GM19372 (cell line): Measurements from ENCODE around the gene CNPY2.
A peak's percentile ranks its signal among the peaks of the same experiment; 100 is the strongest.
"Not testable (repeated sequence)": the region's sequence is repeated elsewhere in the genome, so short reads cannot be mapped to it uniquely, and the experiment has no call there.

ENCODE experiments used
- ATAC-seq: cut with Tn5 transposase; IDR thresholded peaks from one replicate; pipeline ENCODE4 v1.9.1; 2021; ENCODE audit warnings: mild to moderate bottlenecking, low read depth, moderate library complexity; ENCODE audit not compliant: unreplicated experiment

Gene CNPY2

GRCh38 chr12:56299308-56299852, 16.4 kb downstream of the CNPY2 start:
- no peak for ATAC-seq

DNA sequence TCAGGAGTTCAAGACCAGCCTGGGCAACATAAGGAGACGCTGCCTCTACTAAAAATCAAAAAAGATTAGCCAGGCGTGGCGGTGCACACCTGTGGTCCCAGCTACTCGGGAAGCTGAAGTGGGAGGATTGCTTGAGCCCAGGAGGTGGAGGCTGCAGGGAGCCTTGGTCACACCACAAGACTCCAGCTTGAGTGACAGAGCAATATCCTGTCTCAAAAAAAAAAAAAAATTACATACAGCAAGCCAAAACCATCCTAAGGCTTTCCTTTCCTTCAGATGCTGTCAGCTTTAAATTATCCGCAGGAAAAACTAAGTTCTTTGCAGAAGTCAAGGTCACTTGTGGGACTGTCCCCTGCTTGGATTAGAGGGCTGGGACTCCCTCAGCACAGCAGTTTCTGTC, 17.0 kb downstream of the CNPY2 start:
- ATAC-seq, result no peak

DNA sequence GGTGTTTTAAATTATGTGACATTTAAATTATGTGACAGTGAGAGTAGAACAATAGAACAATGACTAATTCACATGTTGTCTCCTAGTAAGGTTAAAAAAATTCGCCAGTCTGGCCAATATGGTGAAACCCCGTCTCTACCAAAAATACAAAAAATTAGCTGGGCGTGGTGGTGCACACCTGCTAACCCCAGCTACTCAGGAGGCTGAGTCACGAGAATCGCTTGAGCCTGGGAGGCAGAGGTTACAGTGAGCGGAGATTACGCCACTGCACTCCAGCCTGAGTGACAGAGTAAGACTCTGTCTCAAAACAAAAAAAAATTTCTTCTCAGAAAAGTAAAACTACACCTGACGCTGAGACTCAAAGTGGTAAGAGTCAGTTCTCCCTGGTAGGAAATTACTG, 18.4 kb downstream of the CNPY2 start:
- ATAC-seq, result no peak

DNA sequence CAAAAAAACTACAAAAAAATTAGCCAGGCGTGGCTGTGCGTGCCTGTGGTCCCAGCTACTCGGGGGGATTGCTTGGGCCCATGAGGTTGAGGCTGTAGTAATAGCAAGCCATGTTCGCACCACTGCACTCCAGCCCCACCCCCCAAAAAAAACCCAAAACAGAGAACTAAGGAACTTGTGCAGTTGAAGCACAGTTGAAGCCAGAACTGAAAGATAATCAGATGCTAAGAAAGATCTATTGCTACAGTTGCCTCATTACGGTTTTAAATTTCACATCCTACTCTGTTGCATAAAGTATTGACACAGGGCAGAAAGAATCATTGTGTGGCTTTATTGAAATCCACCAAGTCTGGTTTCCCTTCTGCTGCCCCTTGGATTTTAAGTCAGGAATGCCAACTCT, 19.5 kb downstream of the CNPY2 start:
- ATAC-seq, result no peak

DNA sequence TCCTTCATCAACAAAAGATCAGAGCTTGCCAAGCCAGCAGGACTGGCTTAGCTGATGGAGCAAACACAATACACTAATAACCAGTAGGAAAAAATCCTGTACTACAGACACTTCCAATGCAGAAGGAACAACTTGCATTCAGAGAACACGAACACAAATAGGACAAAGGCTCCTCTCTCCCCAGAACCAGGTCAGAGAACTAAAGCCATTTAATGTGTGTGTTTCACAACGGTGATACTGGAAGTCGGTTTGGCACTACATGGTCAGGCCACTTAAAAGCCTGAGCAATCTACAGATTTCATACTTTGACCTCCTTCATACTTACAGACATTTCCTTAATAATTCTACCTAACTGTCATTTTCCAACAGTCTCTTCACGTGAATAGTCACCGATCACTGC, 22.0 kb downstream of the CNPY2 start:
- no peak for ATAC-seq

DNA sequence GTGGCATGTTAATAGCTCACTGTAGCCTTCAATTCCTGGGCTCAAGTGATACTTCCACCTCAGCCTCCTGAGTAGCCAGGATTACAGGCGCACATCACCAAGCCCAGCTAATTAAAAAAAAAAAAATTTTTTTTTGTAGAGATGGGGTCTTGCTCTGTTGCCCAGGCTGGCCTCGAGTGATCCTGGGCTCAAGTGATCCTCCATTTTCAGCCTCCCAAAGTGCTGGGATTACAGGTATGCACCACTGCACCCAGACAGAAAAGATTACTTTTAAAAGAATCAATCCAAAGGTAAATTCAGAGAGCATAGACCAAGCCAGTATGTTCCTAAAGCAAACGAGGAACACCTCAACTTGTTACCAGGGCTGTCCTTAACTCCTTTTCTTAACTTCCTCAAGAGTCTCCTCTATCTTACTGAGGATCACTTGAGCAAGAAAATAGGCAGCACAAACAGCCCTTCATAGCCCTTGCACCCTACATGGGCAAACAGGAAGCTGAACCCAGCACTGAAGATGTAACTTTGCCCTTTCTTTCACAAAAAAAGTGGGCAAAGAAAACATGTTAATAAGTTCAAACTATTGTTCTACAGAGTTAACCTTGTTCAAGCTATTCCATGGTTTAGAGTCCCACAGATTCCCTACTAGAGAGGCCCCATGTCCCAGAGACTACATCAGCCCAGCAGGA, 26.9 kb downstream of the CNPY2 start:
- no peak for ATAC-seq

GRCh38 chr12:56286044-56286830, 29.6 kb downstream of the CNPY2 start:
- no peak for ATAC-seq

GRCh38 chr12:56284263-56284662, 31.5 kb downstream of the CNPY2 start:
- not testable (repeated sequence) for ATAC-seq

DNA sequence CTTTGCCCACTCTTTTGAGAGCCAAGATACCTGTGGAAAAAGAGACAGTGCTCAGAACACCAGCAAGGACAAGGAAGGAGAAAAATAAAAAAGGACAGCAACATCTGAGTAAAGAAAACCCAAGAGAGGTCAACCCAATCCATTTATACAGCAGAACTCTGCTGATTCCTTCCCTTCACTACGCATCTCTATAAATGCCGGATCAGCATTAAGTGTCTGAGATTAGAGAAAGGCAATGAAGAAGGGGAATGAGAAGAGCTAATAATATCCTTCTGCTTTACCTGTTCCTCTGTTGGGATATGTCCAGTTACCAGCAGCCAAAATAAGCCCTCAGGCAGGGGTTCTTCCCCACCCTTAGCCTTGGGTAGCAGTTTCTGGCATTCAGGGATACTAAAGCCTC, 33.2 kb downstream of the CNPY2 start:
- ATAC-seq, result no peak

DNA sequence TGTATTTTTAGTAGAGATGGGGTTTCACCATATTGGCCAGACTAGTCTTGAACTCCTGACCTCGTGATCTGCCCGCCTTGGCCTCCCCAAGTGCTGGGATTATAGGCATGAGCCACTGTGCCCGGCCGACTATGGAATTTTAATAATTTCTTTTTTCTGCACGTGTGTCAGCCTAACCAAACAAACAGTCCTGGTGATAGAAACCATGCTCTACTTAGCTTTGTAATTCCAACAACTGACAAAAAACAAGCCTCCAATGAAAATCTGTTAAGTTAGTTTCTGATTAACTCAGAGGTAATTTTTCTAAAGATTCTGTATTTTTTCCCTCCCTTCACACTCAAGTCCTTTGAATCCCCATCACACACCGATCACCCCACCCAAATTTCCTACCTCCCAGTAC, 33.8 kb downstream of the CNPY2 start:
- no peak for ATAC-seq

GRCh38 chr12:56280849-56281248, 34.9 kb downstream of the CNPY2 start:
- ATAC-seq, result no peak

GRCh38 chr12:56278905-56279304, 36.9 kb downstream of the CNPY2 start:
- ATAC-seq, result no peak

DNA sequence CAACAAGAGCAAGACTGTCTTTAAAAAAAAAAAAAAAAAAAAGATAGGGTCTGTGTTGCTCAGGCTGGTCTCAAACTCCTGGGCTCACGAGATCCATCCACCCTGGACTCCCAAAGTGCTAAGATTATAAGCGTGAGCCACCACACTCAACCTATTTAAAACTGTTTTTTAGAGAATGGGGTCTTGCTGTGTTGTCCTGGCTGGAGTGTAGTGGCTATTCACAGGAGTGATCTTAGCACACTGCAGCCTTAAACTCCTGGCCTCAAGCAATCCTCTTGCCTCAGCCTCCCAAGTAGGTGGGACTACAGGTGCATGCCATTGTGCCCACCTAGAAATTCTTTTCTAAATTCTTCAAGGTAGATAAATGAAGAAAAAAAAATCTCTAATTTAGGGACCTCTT, 41.5 kb downstream of the CNPY2 start:
- no peak for ATAC-seq

- ATAC-seq, result not testable (repeated sequence)
Measured at GRCh38 chr12:56272468-56272867, 43.3 kb downstream of the CNPY2 start.

DNA sequence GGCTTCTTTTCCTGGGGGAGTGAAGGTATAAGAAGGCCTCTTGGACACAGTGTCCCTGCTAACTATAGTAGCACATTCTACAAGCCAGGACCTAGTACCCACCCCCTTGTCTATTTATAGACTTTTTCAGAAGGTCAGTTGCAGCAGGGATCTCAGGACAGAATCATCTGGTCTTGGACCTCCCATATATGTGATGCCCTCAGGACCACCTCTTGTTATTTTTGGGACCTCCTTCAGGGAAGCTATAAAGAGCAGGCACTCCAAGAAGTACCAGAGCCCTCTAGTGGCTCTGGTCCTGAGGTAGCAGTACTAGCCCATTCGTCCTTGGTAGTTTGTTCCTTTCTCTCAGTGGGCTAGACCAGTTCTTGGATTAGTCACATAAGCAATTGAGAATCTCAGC, 44.8 kb downstream of the CNPY2 start:
- ATAC-seq, result no peak

GRCh38 chr12:56267443-56268071, 48.2 kb downstream of the CNPY2 start:
- ATAC-seq, result peak; percentile 15

- peak; percentile 89 for ATAC-seq
Measured at GRCh38 chr12:56266693-56267442, 48.9 kb downstream of the CNPY2 start, which contains the start of gene COQ10A. COQ10A (plus strand) TSS chr12:56266942; CDS start chr12:56267119, 177 bp downstream.

- ATAC-seq, result not testable (repeated sequence)
Measured at GRCh38 chr12:56266068-56266692, 49.6 kb downstream of the CNPY2 start.

- ATAC-seq, result not testable (repeated sequence)
Measured at GRCh38 chr12:56262955-56263354, 52.8 kb downstream of the CNPY2 start.
